Fibroblast of pulmonary artery (primary cell): ENCODE data around the gene BPIFA1.
A peak's percentile ranks its signal among the peaks of the same experiment; 100 is the strongest.

Experiments used
- DNase-seq: peaks from one replicate; pipeline ENCODE4 v3.0.0-alpha.2; 2010; ENCODE audit warnings: low read depth
- H3K4me3 ChIP-seq: replicated peaks from 2 replicates; pipeline ENCODE4 v1.5.1; 2011; ENCODE audit warnings: low read depth, mild to moderate bottlenecking, control low read depth, low read length, moderate library complexity
- TF ChIP-seq, protein P1 (sequence below): IDR thresholded peaks from 2 replicates; pipeline ENCODE4 v1.5.1; 2011; ENCODE audit warnings: mild to moderate bottlenecking, control low read depth, low read length, inconsistent platforms; ENCODE audit errors: missing control alignments

The BPIFA1 gene

GRCh38 chr20:33287884-33288283 is 52.1 kb downstream of the BPIFA1 start:
- no peak for DNase-seq
- no peak overlapping the region for H3K4me3 ChIP-seq
- TF ChIP-seq, protein P1, sequence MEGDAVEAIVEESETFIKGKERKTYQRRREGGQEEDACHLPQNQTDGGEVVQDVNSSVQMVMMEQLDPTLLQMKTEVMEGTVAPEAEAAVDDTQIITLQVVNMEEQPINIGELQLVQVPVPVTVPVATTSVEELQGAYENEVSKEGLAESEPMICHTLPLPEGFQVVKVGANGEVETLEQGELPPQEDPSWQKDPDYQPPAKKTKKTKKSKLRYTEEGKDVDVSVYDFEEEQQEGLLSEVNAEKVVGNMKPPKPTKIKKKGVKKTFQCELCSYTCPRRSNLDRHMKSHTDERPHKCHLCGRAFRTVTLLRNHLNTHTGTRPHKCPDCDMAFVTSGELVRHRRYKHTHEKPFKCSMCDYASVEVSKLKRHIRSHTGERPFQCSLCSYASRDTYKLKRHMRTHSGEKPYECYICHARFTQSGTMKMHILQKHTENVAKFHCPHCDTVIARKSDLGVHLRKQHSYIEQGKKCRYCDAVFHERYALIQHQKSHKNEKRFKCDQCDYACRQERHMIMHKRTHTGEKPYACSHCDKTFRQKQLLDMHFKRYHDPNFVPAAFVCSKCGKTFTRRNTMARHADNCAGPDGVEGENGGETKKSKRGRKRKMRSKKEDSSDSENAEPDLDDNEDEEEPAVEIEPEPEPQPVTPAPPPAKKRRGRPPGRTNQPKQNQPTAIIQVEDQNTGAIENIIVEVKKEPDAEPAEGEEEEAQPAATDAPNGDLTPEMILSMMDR: no peak

GRCh38 chr20:33290852-33291251 is 55.1 kb downstream of the BPIFA1 start:
- DNase-seq: no peak
- TF ChIP-seq, protein P1: no peak
- H3K4me3 ChIP-seq: no peak overlapping the region

DNA sequence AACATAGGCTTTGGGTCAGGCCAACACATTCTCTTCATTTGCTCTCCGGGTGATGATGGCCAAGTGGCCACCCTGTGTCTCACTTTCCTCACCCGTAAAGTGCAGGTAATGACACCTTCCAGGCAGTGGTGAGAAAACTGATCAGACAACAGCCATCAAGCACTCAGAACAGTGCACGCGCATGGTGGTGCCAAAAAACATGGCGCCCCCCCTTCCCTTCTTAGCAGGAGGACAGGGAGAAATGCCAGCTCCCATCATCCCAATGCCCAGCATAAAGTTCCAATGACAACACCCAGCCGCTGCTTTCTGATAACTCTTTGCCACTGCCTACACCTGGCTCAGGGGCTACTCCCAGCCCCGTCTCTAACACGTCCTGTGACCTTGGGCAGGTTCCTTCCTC is 55.6 kb downstream of the BPIFA1 start:
- no peak for DNase-seq
- no peak overlapping the region for H3K4me3 ChIP-seq
- TF ChIP-seq, protein P1: no peak

DNA sequence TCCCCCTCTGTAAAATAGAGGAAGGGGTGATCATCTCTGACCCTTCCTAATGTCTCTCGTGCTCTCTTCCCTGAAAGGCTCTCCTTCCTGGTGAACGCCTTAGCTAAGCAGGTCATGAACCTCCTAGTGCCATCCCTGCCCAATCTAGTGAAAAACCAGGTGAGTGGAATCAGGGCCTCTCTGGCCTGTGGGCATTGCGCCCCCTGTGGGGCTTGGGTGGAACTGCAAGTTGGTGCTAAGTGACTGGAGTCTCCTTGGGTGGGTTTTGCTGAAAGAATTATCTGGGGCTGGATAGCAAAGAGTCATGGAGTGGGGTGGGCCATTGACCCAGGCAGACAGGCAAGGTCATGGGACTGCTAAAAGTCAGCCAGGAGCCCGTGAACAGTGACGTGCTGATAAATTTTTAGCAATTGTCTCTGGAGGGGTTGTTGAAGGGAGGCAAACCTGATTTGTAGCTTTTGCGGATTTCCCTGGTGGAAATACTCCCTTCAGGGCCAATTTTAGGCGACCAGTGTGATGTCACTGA is 56.1 kb downstream of the BPIFA1 start:
- TF ChIP-seq, protein P1: peak; percentile 99
- DNase-seq: peak; percentile 17
- H3K4me3 ChIP-seq: no peak overlapping the region
